GM10248 (cell line): ENCODE data around the gene OR9Q1.
"Not testable (repeated sequence)": the region's sequence is repeated elsewhere in the genome, so short reads cannot be mapped to it uniquely, and the experiment has no call there.

Source experiments
- CTCF ChIA-PET: fragments of 300-600 bp; sonication (Branson Sonifier 250); formaldehyde crosslinking; extraction: SDS; loops from one replicate; lab custom pipeline; 2021; ENCODE audit warnings: antibody characterized with exemption; lab: Yijun Ruan, JAX
- POLR2A ChIA-PET: fragments of 350-650 bp; sonication (Branson Sonifier 250); formaldehyde crosslinking; extraction: SDS; loops from one replicate; lab custom pipeline; 2020; ENCODE audit warnings: antibody characterized with exemption; lab: Yijun Ruan, JAX
- DNase-seq: peaks from one replicate; pipeline ENCODE4 v3.0.0; 2012; ENCODE audit errors: extremely low spot score
- TF ChIP-seq, protein P1 (sequence below): IDR thresholded peaks from 2 replicates; pipeline ENCODE4 v1.5.1; 2012; ENCODE audit warnings: mild to moderate bottlenecking, low read depth; ENCODE audit errors: extremely low read depth, missing control alignments, control extremely low read depth

OR9Q1 gene

DNA sequence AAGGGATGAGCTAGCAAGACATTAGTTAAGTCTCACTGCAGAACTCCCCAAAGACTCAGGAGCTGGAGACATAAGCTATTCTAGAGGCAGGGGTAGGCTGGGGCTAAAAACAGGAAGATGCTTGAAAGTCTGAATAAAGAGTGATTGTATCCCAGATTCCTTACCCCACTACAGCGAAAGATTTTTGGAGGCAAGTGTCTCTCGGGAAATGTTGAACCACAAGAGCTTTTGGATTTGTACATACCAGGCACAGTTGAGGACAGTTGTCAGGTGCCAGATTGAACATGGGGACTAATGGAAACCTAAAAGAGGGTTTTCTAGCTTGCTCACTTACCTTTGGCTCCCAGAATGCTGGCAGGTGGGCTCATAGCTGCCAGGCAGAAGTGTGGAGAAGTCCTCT lies 43.5 kb upstream of the OR9Q1 start:
- DNase-seq = no peak
- TF ChIP-seq, protein P1, sequence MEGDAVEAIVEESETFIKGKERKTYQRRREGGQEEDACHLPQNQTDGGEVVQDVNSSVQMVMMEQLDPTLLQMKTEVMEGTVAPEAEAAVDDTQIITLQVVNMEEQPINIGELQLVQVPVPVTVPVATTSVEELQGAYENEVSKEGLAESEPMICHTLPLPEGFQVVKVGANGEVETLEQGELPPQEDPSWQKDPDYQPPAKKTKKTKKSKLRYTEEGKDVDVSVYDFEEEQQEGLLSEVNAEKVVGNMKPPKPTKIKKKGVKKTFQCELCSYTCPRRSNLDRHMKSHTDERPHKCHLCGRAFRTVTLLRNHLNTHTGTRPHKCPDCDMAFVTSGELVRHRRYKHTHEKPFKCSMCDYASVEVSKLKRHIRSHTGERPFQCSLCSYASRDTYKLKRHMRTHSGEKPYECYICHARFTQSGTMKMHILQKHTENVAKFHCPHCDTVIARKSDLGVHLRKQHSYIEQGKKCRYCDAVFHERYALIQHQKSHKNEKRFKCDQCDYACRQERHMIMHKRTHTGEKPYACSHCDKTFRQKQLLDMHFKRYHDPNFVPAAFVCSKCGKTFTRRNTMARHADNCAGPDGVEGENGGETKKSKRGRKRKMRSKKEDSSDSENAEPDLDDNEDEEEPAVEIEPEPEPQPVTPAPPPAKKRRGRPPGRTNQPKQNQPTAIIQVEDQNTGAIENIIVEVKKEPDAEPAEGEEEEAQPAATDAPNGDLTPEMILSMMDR = no peak
- CTCF ChIA-PET = no interaction called here
- POLR2A ChIA-PET = no interaction called here

DNA sequence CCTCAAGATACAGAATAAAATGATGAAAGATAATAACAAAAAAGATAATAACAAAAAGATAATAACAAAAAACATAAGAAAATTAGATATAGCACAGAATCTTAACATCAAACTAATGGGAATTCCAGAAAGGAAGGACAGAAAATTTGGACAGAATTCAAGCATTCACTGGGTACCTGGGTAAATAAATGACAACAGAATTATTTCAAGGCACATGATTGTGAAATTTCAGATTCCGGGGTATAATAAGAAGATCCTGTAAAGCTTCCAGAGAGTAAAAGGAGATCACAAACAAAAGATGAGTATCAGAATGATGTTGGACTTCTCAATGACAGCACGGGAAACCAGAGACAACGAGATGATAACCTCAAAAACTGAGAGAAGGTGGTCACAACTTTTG lies 42.1 kb upstream of the OR9Q1 start:
- POLR2A ChIA-PET = no interaction called here
- no peak for DNase-seq
- CTCF ChIA-PET = no interaction called here
- TF ChIP-seq, protein P1 = no peak

GRCh38 chr11:57982776-57983175 lies 40.9 kb upstream of the OR9Q1 start:
- CTCF ChIA-PET = no interaction called here

DNA sequence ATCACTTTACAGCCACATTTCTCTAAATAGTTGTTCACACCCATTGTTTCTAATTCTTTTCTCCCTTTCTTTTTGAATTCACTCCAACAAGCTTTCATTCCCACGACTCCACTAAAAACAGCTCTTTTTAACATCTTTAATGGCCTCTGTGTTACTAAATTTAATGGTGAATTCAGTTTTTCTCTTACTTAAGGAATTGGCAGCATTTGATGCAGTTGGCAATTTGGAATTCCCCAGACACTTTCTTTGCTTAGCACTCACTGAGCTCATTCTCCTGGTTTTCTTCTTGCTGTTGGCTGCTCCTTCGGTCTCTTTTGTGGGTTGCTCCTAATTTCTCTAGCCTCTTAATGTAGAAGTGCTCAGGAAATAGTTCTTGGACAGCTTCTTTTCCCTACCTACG lies 40.5 kb upstream of the OR9Q1 start:
- TF ChIP-seq, protein P1 = no peak
- POLR2A ChIA-PET = no interaction called here
- DNase-seq = no peak
- CTCF ChIA-PET = no interaction called here

More at GRCh38 chr11:57982776-57983175, 40.9 kb upstream of the OR9Q1 start:
- POLR2A ChIA-PET = no interaction called here
- TF ChIP-seq, protein P1 = no peak
- no peak for DNase-seq

- POLR2A ChIA-PET, CTCF ChIA-PET, DNase-seq: not testable (repeated sequence)
Observed at GRCh38 chr11:57999523-57999922, 24.2 kb upstream of the OR9Q1 start.

DNA sequence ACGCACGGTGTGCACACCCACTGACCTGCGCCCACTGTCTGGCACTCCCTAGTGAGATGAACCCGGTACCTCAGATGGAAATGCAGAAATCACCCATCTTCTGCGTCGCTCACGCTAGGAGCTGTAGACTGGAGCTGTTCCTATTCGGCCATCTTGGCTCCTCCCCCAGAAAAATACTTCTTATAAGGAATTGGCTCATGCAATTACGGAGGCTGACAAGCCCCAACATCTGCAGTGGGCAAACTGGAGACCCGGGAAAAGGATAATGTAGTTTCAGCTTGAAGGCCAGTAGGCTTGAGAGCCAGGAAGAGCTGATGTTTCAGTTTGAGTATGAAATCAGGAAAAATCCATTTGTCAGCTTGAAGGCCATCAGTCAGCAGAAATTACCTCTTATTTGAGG lies 23.7 kb upstream of the OR9Q1 start:
- POLR2A ChIA-PET, DNase-seq, CTCF ChIA-PET: not testable (repeated sequence)

- POLR2A ChIA-PET = no interaction called here
- DNase-seq = no peak
- TF ChIP-seq, protein P1 = no peak
- CTCF ChIA-PET = no interaction called here
Observed at GRCh38 chr11:58000699-58001098, 23.0 kb upstream of the OR9Q1 start.

DNA sequence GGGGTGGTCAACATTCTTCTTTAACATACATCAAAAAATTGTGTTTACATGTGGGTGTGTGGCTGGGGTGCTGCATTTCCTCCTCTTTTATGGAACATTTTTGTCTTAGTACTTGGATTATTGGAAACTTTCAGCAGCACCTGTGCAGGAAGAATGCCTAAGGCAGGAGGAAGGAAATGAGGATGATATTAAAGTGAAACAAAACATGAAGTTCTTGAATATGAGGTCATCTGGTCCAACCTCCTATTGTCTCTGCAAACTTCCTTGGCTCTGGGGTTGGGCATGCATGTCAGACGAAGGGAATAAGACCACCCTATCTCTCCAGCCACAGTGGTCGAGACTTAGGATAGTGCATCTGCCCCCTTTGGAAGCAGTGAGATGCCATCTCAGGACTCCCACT lies 20.6 kb upstream of the OR9Q1 start:
- TF ChIP-seq, protein P1 = no peak
- no peak for DNase-seq
- ChIA-PET POLR2A (no interaction called here), CTCF (no interaction called here)
